Measurements from ENCODE around the gene KCNJ15. TPM values are rescaled to one million over a fixed set of nuclear protein-coding genes. Genes with fewer than 3 reads are reported as not detected.
A peak's percentile ranks its signal among the peaks of the same experiment; 100 is the strongest.

The KCNJ15 gene
- total and polyA plus RNA-seq, 2 donors (not counting 1 experiment from before 2014, with no cell fraction given) = not detected

GRCh38 chr21:38219049-38219628 lies 37.7 kb upstream of the KCNJ15 start:
- ATAC-seq (ENCODE audit: low read depth) = peak; percentile 41

More at GRCh38 chr21:38219049-38219628, 37.7 kb upstream of the KCNJ15 start:
- Histone ChIP-seq H2AFZ (ENCODE audit: insufficient read depth, low read depth, low read length, poor library complexity, severe bottlenecking) (no peak overlapping the region), H3K4me2 (replicated peaks; ENCODE audit: low read depth, low read length, poor library complexity, severe bottlenecking) (no peak overlapping the region), H4K20me1 (ENCODE audit: control insufficient read depth, insufficient read depth, low read length, poor library complexity, severe bottlenecking) (no peaks in the 10 kb centered on the region), H3K9ac (ENCODE audit: low read length) (no peak overlapping the region), H3K9me3 (ENCODE audit: control extremely low read depth in 1 of 3, control insufficient read depth in 2 of 3, insufficient read depth in 1 of 3, low read length in 2 of 3) (peaks cover 8 to 11% (median 9%) of the 10 kb centered on the region in 3 donors), H3K4me1 (ENCODE audit: control insufficient read depth in 2 of 2, insufficient read depth in 2 of 2, low read length in 2 of 2) (no peaks in the 10 kb centered on the region), H3K4me3 (ENCODE audit: control extremely low read depth in 1 of 5, extremely low read depth in 1 of 5, insufficient read depth in 1 of 5, low read depth in 2 of 5, low read length in 4 of 5) (no peak overlapping the region), H3K79me2 (ENCODE audit: control insufficient read depth, insufficient read depth, low read length) (no peaks in the 10 kb centered on the region), H3K36me3 (replicated peaks in 1 of 2; ENCODE audit: control extremely low read depth in 1 of 2, control insufficient read depth in 1 of 2, extremely low read depth in 1 of 2, insufficient read depth in 2 of 2, low read length in 1 of 2) (no peaks in the 10 kb centered on the region), H3K27ac (ENCODE audit: low read length in 2 of 2) (no peak overlapping the region), H3K27me3 (replicated peaks in 1 of 4; ENCODE audit: control extremely low read depth in 1 of 4, control insufficient read depth in 3 of 4, insufficient read depth in 4 of 4, low read length in 3 of 4) (no peaks in the 10 kb centered on the region)
- Mint-ChIP-seq H3K27ac (no peak overlapping the region), H3K9me3 (ENCODE audit: insufficient read depth) (peaks cover 7% of the 10 kb centered on the region), H3K4me1 (no peaks in the 10 kb centered on the region), H3K27me3 (peaks cover 4% of the 10 kb centered on the region), H3K4me3 (no peak overlapping the region)
- DNase-seq = peak; percentile 58
- no peak for TF ChIP-seq EZH2 (IDR thresholded peaks at IDR 0.05; ENCODE audit: borderline replicate concordance, insufficient read depth, low read depth, low read length, poor library complexity, severe bottlenecking)
- peak; percentile 89 for TF ChIP-seq CTCF (IDR thresholded peaks at IDR 0.05)
- intact Hi-C loops (cut with micrococcal nuclease) = loop anchor here (5.0 to 10.0 kb wide), 2 partner anchors 64 to 513 kb away; no protein-coding TSS in a partner anchor
- ChIA-PET POLR2A (no interaction called here), CTCF (interaction anchor here (0.6 to 1.6 kb wide), 5 partner anchors 15 to 957 kb away, joined by 3 to 7 read pairs (median 4); no protein-coding TSS in a partner anchor)
- WGBS (ENCODE audit: insufficient coverage) = 6% methylated on average over 7 of the region's 7 CpGs

Data from B cell (primary cell).